ENCODE data around the gene SKIC8. TPM values are rescaled to one million over a fixed set of nuclear protein-coding genes. Genes with fewer than 3 reads are reported as not detected.

The SKIC8 gene
- total RNA-seq, 2 experiments from 2014 or later, result 47.4 to 50.3 TPM

- Mint-ChIP-seq H3K4me1 (ENCODE audit: low read depth) (peaks cover 5% of the 10 kb centered on the region), H3K27ac (no peak overlapping the region), H3K27me3 (ENCODE audit: low read depth) (peaks cover 37% of the 10 kb centered on the region), H3K36me3 (ENCODE audit: low read depth) (no peaks in the 10 kb centered on the region), H3K4me3 (no peak overlapping the region), H3K9me3 (ENCODE audit: insufficient read depth) (no peaks in the 10 kb centered on the region)
- POLR2A ChIA-PET, result no interaction called here
- DNase-seq (no peak), ATAC-seq (no peak)
- CTCF ChIA-PET, result no interaction called here
These were observed 36.6 kb upstream of the SKIC8 start for GRCh38 chr15:78335985-78336384.

- no peaks in the 10 kb centered on the region for H3K9me3 Mint-ChIP-seq (ENCODE audit: insufficient read depth)
- CTCF ChIA-PET, result no interaction called here
- ATAC-seq, result no peak
- H3K27ac Mint-ChIP-seq, result no peak overlapping the region
- peaks cover 26% of the 10 kb centered on the region for H3K27me3 Mint-ChIP-seq (ENCODE audit: low read depth)
- H3K36me3 Mint-ChIP-seq (ENCODE audit: low read depth), result no peaks in the 10 kb centered on the region
- DNase-seq, result no peak
- POLR2A ChIA-PET, result no interaction called here
- H3K4me1 Mint-ChIP-seq (ENCODE audit: low read depth), result no peaks in the 10 kb centered on the region
- H3K4me3 Mint-ChIP-seq, result no peak overlapping the region
These were observed 35.4 kb upstream of the SKIC8 start for GRCh38 chr15:78334845-78335244.

- Mint-ChIP-seq H3K4me3 (no peak overlapping the region), H3K27ac (no peak overlapping the region), H3K4me1 (ENCODE audit: low read depth) (no peaks in the 10 kb centered on the region), H3K36me3 (ENCODE audit: low read depth) (no peaks in the 10 kb centered on the region), H3K27me3 (ENCODE audit: low read depth) (peaks cover 7% of the 10 kb centered on the region), H3K9me3 (ENCODE audit: insufficient read depth) (no peaks in the 10 kb centered on the region)
- DNase-seq, result no peak
- ATAC-seq, result no peak
- CTCF ChIA-PET, result no interaction called here
- POLR2A ChIA-PET, result no interaction called here
These were observed 30.2 kb upstream of the SKIC8 start for GRCh38 chr15:78329625-78330024.

GRCh38 chr15:78327466-78327865, 28.1 kb upstream of the SKIC8 start:
- Mint-ChIP-seq H3K9me3 (ENCODE audit: insufficient read depth) (no peaks in the 10 kb centered on the region), H3K4me1 (ENCODE audit: low read depth) (no peaks in the 10 kb centered on the region), H3K4me3 (no peak overlapping the region), H3K27ac (no peak overlapping the region), H3K27me3 (ENCODE audit: low read depth) (peaks cover 3% of the 10 kb centered on the region), H3K36me3 (ENCODE audit: low read depth) (no peaks in the 10 kb centered on the region)
- ChIA-PET CTCF (no interaction called here), POLR2A (interaction anchor here (0.5 kb wide), 1 partner anchor 225 kb away, joined by 3 read pairs; no protein-coding TSS in a partner anchor)
- ATAC-seq (no peak), DNase-seq (no peak)

- Mint-ChIP-seq H3K27me3 (ENCODE audit: low read depth) (peaks cover 3% of the 10 kb centered on the region), H3K36me3 (ENCODE audit: low read depth) (no peaks in the 10 kb centered on the region), H3K4me3 (no peak overlapping the region), H3K9me3 (ENCODE audit: insufficient read depth) (no peaks in the 10 kb centered on the region), H3K27ac (no peak overlapping the region), H3K4me1 (ENCODE audit: low read depth) (no peaks in the 10 kb centered on the region)
- no peak for ATAC-seq
- CTCF ChIA-PET, result no interaction called here
- DNase-seq, result no peak
- POLR2A ChIA-PET, result interaction anchor here (0.6 kb wide), 1 partner anchor 114 kb away, joined by 3 read pairs; no protein-coding TSS in a partner anchor
These were observed 25.9 kb upstream of the SKIC8 start for GRCh38 chr15:78325092-78325843.

GRCh38 chr15:78324144-78324543, 24.7 kb upstream of the SKIC8 start:
- ChIA-PET POLR2A (no interaction called here), CTCF (interaction anchor here (0.7 kb wide), 1 partner anchor 99 kb away, joined by 3 read pairs; no protein-coding TSS in a partner anchor)
- no peaks in the 10 kb centered on the region for H3K27me3 Mint-ChIP-seq (ENCODE audit: low read depth)
- DNase-seq (no peak), ATAC-seq (no peak)
- no peak overlapping the region for H3K27ac Mint-ChIP-seq
- H3K9me3 Mint-ChIP-seq (ENCODE audit: insufficient read depth), result no peaks in the 10 kb centered on the region
- no peaks in the 10 kb centered on the region for H3K4me1 Mint-ChIP-seq (ENCODE audit: low read depth)
- H3K4me3 Mint-ChIP-seq, result no peak overlapping the region
- no peaks in the 10 kb centered on the region for H3K36me3 Mint-ChIP-seq (ENCODE audit: low read depth)

GRCh38 chr15:78323693-78324092, 24.3 kb upstream of the SKIC8 start:
- H3K27ac Mint-ChIP-seq, result no peak overlapping the region
- ChIA-PET CTCF (no interaction called here), POLR2A (no interaction called here)
- no peak for ATAC-seq
- no peaks in the 10 kb centered on the region for H3K27me3 Mint-ChIP-seq (ENCODE audit: low read depth)
- H3K4me1 Mint-ChIP-seq (ENCODE audit: low read depth), result no peaks in the 10 kb centered on the region
- H3K4me3 Mint-ChIP-seq, result no peak overlapping the region
- H3K9me3 Mint-ChIP-seq (ENCODE audit: insufficient read depth), result no peaks in the 10 kb centered on the region
- DNase-seq, result no peak
- no peaks in the 10 kb centered on the region for H3K36me3 Mint-ChIP-seq (ENCODE audit: low read depth)

GRCh38 chr15:78322724-78323521, 23.5 kb upstream of the SKIC8 start:
- CTCF ChIA-PET, result no interaction called here

GRCh38 chr15:78322243-78322642, 22.8 kb upstream of the SKIC8 start:
- CTCF ChIA-PET, result interaction anchor here (1.1 kb wide), 1 partner anchor 11 kb away, joined by 3 read pairs; no protein-coding TSS in a partner anchor
- Mint-ChIP-seq H3K27ac (no peak overlapping the region), H3K4me1 (ENCODE audit: low read depth) (no peaks in the 10 kb centered on the region), H3K36me3 (ENCODE audit: low read depth) (no peaks in the 10 kb centered on the region), H3K27me3 (ENCODE audit: low read depth) (no peaks in the 10 kb centered on the region), H3K9me3 (ENCODE audit: insufficient read depth) (no peaks in the 10 kb centered on the region), H3K4me3 (no peak overlapping the region)
- DNase-seq (no peak), ATAC-seq (no peak)
- POLR2A ChIA-PET, result interaction anchor here (0.6 kb wide), 1 partner anchor 231 kb away, joined by 3 read pairs; no protein-coding TSS in a partner anchor

More at GRCh38 chr15:78322724-78323521, 23.5 kb upstream of the SKIC8 start:
- Mint-ChIP-seq H3K4me1 (ENCODE audit: low read depth) (no peaks in the 10 kb centered on the region), H3K36me3 (ENCODE audit: low read depth) (no peaks in the 10 kb centered on the region), H3K27me3 (ENCODE audit: low read depth) (no peaks in the 10 kb centered on the region), H3K4me3 (no peak overlapping the region), H3K9me3 (ENCODE audit: insufficient read depth) (no peaks in the 10 kb centered on the region), H3K27ac (no peak overlapping the region)
- no peak for ATAC-seq
- no peak for DNase-seq
- POLR2A ChIA-PET, result no interaction called here

GRCh38 chr15:78321786-78322185, 22.4 kb upstream of the SKIC8 start:
- H3K4me3 Mint-ChIP-seq, result no peak overlapping the region
- no peaks in the 10 kb centered on the region for H3K27me3 Mint-ChIP-seq (ENCODE audit: low read depth)
- ATAC-seq (no peak), DNase-seq (no peak)
- no peaks in the 10 kb centered on the region for H3K4me1 Mint-ChIP-seq (ENCODE audit: low read depth)
- ChIA-PET CTCF (interaction anchor here (0.8 to 1.1 kb wide), 2 partner anchors 10 to 101 kb away, joined by 3 read pairs; no protein-coding TSS in a partner anchor), POLR2A (interaction anchor here (0.6 kb wide), 1 partner anchor 231 kb away, joined by 3 read pairs; no protein-coding TSS in a partner anchor)
- H3K9me3 Mint-ChIP-seq (ENCODE audit: insufficient read depth), result no peaks in the 10 kb centered on the region
- H3K27ac Mint-ChIP-seq, result no peak overlapping the region
- H3K36me3 Mint-ChIP-seq (ENCODE audit: low read depth), result no peaks in the 10 kb centered on the region

- no peak overlapping the region for H3K4me3 Mint-ChIP-seq
- DNase-seq (no peak), ATAC-seq (no peak)
- CTCF ChIA-PET, result interaction anchor here (0.8 to 1.1 kb wide), 2 partner anchors 10 to 102 kb away, joined by 3 read pairs; no protein-coding TSS in a partner anchor
- POLR2A ChIA-PET, result interaction anchor here (2.1 kb wide), 1 partner anchor 22 kb away, joined by 8 read pairs; the partner anchor contains the start of gene SKIC8
- no peak overlapping the region for H3K27ac Mint-ChIP-seq
- H3K36me3 Mint-ChIP-seq (ENCODE audit: low read depth), result no peaks in the 10 kb centered on the region
- no peaks in the 10 kb centered on the region for H3K9me3 Mint-ChIP-seq (ENCODE audit: insufficient read depth)
- no peaks in the 10 kb centered on the region for H3K4me1 Mint-ChIP-seq (ENCODE audit: low read depth)
- H3K27me3 Mint-ChIP-seq (ENCODE audit: low read depth), result no peaks in the 10 kb centered on the region
These were observed 21.7 kb upstream of the SKIC8 start for GRCh38 chr15:78321041-78321570.

- POLR2A ChIA-PET, result interaction anchor here (2.1 kb wide), 1 partner anchor 21 kb away, joined by 8 read pairs; the partner anchor contains the start of gene SKIC8
- no peak for ATAC-seq
These were observed 20.8 kb upstream of the SKIC8 start for GRCh38 chr15:78320183-78320582.

More at GRCh38 chr15:78320183-78320582, 20.8 kb upstream of the SKIC8 start:
- Mint-ChIP-seq H3K4me1 (ENCODE audit: low read depth) (no peaks in the 10 kb centered on the region), H3K4me3 (no peak overlapping the region), H3K27me3 (ENCODE audit: low read depth) (no peaks in the 10 kb centered on the region), H3K36me3 (ENCODE audit: low read depth) (no peaks in the 10 kb centered on the region), H3K9me3 (ENCODE audit: insufficient read depth) (no peaks in the 10 kb centered on the region), H3K27ac (no peak overlapping the region)
- CTCF ChIA-PET, result no interaction called here
- no peak for DNase-seq

Measured in activated CD8-positive, alpha-beta T cell treated with anti-CD3 and anti-CD28 coated beads, Interleukin-2, amount 10 ng/mL, durations not matched to agents 7 days and 5 days (primary cell).